ENCODE data around the gene COL4A4.

DNA sequence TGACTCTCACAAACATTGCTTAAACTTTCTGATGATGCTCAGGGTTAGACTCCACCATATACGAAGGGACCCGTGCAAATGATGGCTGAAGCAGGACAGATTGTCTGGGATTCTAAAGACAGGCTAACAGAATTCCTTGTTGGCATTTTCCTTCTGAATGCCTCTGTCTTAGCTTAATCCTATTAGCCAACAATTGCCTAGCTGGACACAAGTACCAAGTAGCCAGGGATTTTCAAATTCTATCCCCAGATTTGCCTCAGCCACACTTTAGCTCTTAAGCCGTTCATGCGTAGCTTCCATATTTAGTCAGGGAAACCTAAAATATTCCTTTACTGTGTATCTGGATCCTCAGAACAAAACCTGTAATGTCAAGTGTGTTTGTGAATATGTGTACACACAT, 40.4 kb upstream of the COL4A4 start:
- no peak for TF ChIP-seq POLR2A (IDR thresholded peaks at IDR 0.05; ENCODE audit: low read depth, low read length)
- TF ChIP-seq, protein P1, sequence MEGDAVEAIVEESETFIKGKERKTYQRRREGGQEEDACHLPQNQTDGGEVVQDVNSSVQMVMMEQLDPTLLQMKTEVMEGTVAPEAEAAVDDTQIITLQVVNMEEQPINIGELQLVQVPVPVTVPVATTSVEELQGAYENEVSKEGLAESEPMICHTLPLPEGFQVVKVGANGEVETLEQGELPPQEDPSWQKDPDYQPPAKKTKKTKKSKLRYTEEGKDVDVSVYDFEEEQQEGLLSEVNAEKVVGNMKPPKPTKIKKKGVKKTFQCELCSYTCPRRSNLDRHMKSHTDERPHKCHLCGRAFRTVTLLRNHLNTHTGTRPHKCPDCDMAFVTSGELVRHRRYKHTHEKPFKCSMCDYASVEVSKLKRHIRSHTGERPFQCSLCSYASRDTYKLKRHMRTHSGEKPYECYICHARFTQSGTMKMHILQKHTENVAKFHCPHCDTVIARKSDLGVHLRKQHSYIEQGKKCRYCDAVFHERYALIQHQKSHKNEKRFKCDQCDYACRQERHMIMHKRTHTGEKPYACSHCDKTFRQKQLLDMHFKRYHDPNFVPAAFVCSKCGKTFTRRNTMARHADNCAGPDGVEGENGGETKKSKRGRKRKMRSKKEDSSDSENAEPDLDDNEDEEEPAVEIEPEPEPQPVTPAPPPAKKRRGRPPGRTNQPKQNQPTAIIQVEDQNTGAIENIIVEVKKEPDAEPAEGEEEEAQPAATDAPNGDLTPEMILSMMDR (IDR thresholded peaks at IDR 0.05; ENCODE audit: extremely low read depth in 1 of 2, insufficient read depth in 1 of 2, low read depth in 1 of 2, low read length in 2 of 2) = no peak
- no peak for TF ChIP-seq GATA2 (IDR thresholded peaks at IDR 0.05; ENCODE audit: insufficient read depth, insufficient read length, low read depth, low read length)
- no peak for TF ChIP-seq MYC (IDR thresholded peaks at IDR 0.05; ENCODE audit: low read depth, low read length)
- TF ChIP-seq EZH2 (IDR thresholded peaks at IDR 0.05; ENCODE audit: borderline replicate concordance, low read depth, low read length, severe bottlenecking) = no peak
- no peak for TF ChIP-seq POLR2AphosphoS5 (IDR thresholded peaks at IDR 0.05; ENCODE audit: insufficient read depth, low read depth, low read length)
